GM10847 (cell line): ENCODE data around the gene KCNJ11.

Experiments
- POLR2A ChIP-seq: IDR thresholded peaks from 2 replicates; pipeline ENCODE4 v1.6.1; 2011; ENCODE audit not compliant: insufficient read length; ENCODE audit errors: extremely low read depth

KCNJ11 gene

GRCh38 chr11:17388609-17389210 lies at the start of gene KCNJ11:
TSS of gene KCNJ11 (minus strand) at chr11:17388659. CDS start at chr11:17388091, 568 bp downstream.
- no peak for TF ChIP-seq POLR2A

GRCh38 chr11:17437366-17437765 lies 48.9 kb upstream of the KCNJ11 start:
- no peak for TF ChIP-seq POLR2A

GRCh38 chr11:17434108-17434507 lies 45.6 kb upstream of the KCNJ11 start:
- no peak for TF ChIP-seq POLR2A

GRCh38 chr11:17432002-17432401 lies 43.5 kb upstream of the KCNJ11 start:
- no peak for TF ChIP-seq POLR2A

GRCh38 chr11:17431139-17431538 lies 42.7 kb upstream of the KCNJ11 start:
- no peak for TF ChIP-seq POLR2A

GRCh38 chr11:17430616-17431015 lies 42.2 kb upstream of the KCNJ11 start:
- TF ChIP-seq POLR2A, result no peak

GRCh38 chr11:17428925-17429324 lies 40.5 kb upstream of the KCNJ11 start:
- no peak for TF ChIP-seq POLR2A

GRCh38 chr11:17428261-17428660 lies 39.8 kb upstream of the KCNJ11 start:
- TF ChIP-seq POLR2A, result no peak

- TF ChIP-seq POLR2A, result no peak
Measured at GRCh38 chr11:17423533-17424310, 35.3 kb upstream of the KCNJ11 start.

- TF ChIP-seq POLR2A, result no peak
Measured at GRCh38 chr11:17421781-17422180, 33.3 kb upstream of the KCNJ11 start.

- TF ChIP-seq POLR2A, result no peak
Measured at GRCh38 chr11:17418444-17419081, 30.1 kb upstream of the KCNJ11 start.

GRCh38 chr11:17416492-17416891 lies 28.0 kb upstream of the KCNJ11 start:
- no peak for TF ChIP-seq POLR2A

GRCh38 chr11:17415523-17416104 lies 27.2 kb upstream of the KCNJ11 start:
- TF ChIP-seq POLR2A, result no peak

GRCh38 chr11:17414992-17415391 lies 26.5 kb upstream of the KCNJ11 start:
- no peak for TF ChIP-seq POLR2A

GRCh38 chr11:17414317-17414737 lies 25.9 kb upstream of the KCNJ11 start:
- TF ChIP-seq POLR2A, result no peak
